Stimulated activated CD8-positive, alpha-beta memory T cell treated with anti-CD3 and anti-CD28 coated beads, Interleukin-4, amount 100 ng/mL, for 48 hours (primary cell): Measurements from ENCODE around the gene FRMD4B.

Experiments used
- DNase-seq: peaks from one replicate; pipeline ENCODE4 v3.0.0-alpha.2; 2020

FRMD4B gene

DNA sequence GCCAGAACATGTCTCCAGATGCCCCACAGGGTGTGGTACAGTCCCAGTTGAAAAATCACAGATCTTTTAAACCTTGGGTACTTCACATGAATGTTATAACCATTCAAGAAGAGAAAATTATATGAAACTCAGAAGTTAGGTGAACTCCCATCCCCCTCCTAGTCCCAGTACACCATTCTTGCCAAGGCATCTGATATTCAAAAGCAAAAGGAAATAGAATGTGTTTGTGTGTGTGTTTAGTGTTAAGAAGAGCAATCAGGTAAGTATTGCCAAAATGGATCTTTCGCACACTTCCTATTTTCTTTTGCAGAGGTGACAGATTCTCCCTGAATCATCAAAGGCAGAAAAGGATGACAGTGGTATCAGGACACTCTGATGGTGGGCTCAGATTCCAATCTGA lies 219.4 kb downstream of the FRMD4B start:
- DNase-seq, result no peak

DNA sequence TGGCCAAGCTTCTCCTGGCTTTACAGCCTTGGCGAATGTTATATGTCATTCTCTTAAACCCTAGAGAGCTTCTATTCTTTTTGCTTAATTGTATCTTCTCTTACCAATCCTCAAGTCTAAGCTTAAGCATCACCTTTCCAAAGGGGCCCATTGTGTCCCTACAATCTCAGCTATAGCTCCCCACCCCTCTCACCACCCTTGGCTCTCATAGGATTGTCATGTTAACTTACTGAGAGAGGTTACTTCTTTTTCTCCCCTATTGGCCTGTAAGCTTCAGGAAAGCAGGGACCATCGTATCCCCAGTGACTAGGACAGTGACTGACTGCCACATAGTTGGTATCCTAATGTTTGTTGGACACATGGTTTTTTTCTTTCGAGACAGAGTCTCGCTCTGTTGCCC lies 220.1 kb downstream of the FRMD4B start:
- DNase-seq, result no peak

DNA sequence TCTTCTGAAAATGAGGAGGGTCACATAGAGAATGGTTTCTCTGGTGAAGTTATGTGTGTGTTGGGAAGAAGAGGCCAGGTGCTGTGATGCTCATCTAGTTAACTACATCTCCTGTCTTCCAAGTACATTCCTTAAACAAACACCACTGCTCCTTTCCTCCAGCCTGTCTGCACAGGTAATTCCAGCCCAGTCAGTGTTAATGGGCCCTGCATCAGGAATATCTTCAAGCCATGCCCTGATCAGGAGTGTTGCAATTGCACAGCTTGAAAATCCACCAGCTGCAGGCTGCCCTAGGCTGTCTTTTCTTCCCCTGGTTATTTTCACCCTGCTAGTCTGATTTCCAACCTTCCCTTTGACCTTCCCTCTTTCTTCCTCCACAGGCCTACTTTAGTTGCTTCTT lies 221.6 kb downstream of the FRMD4B start:
- DNase-seq, result no peak

DNA sequence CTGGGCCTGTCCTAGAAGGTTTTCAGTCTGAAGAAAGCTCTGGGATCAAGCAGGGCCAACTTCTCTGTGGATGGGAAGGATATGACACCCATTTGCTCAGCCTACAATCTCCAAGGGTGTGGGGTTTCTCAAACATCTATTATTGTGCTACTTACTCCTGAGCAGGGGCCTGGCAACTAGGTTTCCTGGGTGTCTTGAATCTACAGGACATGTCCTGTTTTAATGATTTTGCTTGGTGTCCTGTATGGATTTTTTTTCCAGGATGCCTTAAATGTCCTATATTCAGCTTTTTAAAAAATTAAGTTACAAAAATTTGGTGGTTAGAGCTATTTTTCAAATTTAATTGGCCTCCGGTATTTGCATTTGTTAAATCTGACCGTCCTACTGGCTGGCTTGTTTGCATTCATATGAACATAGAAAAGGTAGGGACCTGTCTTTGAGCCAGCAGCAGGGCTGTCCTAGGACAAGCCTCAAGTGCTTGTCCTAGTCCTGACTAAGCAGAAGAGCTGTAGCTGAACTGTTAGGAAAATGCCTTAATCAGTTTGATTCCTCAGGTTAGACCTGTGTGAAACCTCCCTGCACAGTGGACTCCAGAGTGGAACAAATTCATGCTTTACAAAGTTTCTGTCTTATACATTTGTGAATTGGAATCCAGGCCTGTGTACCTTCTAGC lies 223.4 kb downstream of the FRMD4B start:
- no peak for DNase-seq

DNA sequence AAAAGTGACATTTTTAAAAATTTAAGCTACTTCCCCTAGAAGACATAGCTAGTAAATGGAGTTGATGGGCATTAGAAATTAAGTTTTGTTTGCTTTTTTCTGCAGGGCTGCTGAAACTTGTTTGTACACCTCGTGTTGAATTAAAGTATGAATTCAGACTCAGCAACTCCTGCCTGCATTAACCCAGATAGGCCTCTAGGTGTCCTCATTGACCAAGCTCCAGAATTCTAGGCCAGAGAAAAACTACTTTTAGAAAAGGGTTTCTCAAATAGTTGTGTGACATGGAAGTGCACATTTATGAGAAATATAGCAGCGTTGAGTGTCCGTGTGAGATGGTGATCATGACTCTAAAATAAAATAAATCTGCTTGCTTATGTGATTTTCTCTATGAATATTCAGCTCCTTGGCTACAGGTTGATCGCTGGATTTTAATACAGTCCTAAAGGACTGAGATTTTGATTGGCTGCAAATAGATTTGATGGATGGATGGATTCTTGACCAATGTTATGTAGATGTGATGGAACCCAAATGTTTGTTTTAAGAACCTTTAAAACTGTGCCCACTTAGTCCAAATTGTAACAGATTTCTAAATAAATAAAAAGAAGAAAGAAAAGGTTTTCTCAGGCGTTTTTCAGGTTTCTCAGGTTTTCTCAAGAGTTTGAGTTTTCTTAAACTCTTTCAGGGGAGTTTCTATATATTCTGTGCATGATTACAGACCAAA lies 224.1 kb downstream of the FRMD4B start:
- DNase-seq, result no peak

DNA sequence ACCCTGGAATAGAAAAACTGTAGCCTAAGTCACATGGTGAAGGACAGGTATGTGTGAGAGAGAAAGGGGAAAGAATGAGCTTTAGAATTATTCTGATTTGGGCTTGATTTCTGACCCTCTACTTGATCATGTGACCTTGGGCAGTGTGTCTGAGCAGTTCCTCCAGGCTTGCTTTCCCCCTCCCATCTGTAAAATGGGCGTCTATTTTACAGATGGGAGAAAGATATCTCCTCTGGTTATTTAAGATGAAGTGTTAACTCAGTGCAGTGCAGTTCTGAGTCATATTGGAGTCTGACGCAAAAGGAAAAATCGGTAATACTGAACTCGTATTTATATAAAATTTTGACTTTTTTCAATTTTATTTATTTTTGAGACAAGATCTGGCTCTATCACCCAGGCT lies 225.4 kb downstream of the FRMD4B start:
- no peak for DNase-seq

DNA sequence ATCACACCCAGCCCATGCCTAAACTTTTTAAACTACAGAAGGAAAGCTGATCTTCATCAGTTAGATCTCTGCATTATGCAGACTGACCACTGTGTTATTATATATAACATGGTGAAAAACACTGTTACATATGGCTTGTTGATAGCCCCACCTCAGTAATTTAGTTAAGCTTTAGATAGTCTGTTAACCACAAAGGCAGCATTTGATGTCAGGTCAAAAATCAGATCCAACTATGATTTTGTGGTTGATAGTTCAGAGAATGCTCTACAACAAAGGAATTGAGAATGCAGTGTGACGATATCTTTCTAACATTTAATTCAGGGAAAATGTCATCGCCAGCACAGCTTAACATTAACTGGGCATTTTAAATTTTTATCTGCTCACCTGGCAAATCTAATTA lies 225.8 kb downstream of the FRMD4B start:
- no peak for DNase-seq

DNA sequence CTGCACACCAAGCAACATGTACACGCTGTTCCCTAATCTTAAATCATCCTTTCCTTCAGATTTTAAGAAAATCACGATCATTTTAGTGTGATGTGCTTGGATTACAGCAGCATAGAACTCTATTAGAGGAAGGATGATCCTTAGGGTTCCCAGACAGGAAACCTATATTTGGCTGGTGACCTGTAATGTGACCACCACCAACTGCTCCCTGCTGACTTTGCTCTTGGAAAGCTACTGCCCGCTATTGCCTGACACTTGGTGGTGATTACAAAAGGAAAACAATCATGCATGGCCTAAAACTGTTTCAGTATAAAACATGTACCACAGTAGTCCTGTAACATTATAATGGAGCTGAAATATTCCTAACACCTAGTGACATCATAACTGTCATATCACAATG lies 236.3 kb downstream of the FRMD4B start:
- no peak for DNase-seq

DNA sequence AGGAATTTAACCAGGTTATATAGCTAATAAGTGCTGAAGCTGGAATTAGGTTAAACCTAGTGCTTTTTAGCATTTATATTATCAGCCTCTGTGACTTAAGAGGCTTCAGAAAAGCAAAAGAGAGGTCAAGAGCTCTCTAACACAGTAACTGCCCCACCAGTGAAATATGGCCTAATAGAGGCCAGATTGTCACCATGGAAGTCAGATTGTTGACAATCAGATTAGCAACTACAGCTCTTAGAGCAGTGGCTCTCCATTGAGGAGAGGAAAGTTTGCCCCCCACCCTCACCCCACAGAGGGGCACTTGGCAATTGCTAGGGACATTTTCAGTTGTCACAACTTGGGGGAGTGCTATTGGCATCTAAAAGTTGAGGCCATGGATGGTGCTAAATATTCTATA lies 240.2 kb downstream of the FRMD4B start:
- no peak for DNase-seq

DNA sequence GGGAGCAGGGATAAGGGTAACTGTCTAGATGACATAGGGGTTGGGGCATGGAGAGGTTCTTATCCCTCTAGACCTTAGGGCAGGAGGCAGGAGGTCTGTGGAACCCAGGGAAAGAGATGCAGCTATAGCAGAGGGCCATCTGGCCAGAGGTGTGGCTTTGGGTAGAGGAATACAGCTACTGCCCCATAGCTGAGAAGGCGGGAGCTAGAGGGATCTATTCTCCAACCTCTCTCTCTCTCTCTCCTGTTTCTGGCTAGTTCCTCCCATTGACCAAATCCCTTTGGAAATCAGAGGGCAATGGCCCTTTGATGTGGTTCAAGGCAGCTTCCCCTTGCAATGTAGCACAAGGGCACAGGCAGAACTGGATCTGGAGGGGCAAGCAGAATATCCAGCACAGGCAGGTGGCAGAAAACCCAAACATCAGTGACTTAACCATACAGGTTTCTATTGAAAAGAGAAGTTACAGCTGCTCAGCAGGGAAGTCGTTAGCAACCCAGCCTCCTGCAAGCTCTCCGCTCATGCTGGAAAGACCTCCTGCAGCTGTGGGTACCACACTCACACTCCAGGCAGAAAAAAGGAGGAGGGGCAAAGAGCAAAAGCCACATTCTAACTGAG lies 241.2 kb downstream of the FRMD4B start:
- DNase-seq, result no peak

DNA sequence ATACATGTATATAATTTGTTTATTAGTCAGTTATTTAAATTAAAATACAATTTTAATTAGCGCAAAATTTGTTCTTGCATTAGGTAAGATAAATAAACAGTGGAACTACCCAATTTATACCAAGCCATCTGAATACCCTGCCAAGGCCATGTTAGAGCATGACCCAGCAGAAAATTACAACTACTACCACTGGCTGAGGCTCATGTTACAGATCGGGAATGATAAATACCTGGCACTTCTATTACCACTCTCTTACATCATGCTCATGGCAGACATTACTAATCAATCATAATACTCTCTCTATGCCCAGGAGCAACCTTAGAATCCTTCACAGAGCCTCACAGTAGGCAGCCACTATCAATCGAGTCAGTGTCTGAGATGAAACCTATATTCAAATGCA lies 242.3 kb downstream of the FRMD4B start:
- DNase-seq, result no peak

DNA sequence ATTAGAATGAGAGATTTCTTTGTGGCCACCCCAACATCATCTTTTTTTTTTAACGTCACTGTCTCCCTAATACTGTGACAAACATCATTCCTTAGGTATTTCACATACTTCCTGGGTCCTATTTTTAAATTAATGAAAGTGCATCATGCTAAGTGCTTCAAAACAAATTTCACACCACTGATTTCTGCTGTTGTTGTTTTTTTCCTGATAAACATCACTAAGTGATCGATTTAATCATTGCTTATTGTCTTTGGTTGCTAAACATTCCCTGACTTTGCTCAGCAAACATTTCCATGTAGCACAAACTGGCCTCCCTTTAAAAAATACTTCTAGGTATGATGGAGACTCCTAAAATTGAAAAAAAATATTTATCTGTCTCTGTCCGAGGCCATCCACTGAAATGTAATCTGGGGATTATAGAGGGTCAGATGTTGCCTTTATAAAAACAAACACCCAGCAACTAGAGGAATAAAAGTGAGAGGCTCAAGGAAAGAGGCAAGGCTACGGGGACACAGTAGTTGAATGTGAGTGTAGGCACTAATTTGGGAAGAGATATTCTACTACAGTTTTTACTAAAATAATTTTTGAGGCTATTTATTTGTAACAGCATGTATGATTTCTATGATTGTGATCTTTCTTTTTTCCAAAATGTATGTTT lies 243.0 kb downstream of the FRMD4B start:
- no peak for DNase-seq

DNA sequence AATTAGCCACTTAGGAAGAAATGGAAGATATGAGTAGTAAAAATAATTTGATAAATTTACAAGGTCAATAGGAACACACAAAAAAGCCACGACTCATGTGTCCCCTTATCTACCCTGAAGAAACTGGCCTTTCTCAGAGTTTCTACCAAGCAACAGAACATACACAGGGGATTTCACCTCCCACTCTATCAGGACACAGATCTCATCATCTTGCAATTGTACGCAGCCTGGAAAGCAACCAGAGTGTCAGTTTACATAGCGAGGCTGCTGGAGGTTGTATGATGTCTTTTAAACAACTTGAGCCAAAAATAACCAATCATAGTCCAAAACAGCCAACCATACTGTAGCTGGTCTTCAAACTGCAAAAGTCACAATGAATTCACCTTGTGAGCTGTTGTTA lies 243.8 kb downstream of the FRMD4B start:
- DNase-seq, result no peak

DNA sequence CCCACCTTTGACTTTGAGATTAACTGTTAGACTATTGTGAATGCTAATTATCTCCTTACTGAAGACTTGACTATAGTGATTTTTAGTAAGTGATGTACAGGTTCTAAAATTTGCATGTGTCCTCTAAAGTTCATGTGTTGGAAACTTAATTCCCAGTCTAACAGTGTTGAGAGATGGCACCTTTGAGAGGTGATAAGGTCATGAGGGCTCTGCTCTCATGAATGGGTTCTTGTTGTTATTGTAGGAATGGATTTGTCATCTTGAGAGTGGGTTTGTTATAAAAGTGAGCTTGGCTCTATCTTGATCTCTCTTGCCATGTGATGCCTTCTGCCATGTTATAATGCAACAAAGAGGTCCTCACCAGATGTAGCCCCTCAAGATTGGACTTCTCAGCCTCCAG lies 244.6 kb downstream of the FRMD4B start:
- DNase-seq, result no peak

DNA sequence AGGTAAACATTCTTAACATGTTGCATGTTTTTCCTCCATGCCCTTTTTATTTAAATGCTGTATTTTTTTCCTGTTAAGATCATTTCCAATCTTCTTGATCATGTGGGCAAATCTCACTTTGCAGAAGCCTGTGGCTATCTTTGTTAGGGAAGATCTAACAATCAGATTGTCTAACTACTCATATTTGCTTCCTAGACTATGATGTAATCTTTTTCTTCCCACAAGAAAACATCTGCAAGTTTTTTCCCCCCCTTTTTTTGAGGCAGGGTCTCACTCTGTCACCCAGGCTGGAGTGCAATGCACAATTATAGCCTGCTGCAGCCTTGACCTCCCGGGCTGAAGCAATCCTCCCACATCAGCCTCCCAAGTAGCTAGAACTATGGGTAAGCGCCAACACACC lies 248.5 kb downstream of the FRMD4B start:
- no peak for DNase-seq

DNA sequence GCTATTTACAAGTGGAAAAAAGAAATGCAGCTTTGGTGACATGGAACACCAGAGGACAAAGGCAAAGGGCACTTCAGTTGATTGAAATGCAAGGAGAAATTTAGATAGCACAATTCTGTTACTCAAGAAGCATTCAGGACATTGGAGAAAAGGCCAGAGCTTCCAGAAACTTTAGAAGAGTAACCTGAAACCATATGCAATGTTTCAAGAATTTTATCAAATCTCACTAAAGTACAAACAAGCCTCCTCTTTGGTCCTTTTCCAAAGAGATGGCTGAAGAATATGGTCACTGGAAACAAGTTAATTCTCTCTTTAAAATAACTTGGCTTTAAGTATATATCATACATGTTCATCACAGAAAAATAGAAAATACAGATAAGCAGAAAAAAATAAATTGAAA lies 248.9 kb downstream of the FRMD4B start:
- no peak for DNase-seq

DNA sequence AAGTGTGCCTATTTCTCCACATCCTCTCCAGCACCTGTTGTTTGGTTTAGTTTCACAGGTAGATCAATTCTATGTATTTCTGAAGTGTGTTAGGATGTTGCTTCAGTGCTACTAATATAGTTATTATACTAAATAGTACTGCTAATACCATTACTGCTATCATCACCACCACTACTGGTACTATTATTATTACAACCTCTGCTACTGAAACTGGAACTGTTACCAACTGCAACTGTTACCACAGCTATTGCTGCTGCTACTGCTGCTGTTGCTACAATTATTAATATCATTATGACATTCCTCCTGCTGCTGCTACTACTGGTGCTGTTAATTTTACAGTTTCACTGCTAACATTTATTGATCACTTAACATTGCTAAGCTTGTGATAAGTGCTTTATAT lies 255.2 kb downstream of the FRMD4B start:
- no peak for DNase-seq

DNA sequence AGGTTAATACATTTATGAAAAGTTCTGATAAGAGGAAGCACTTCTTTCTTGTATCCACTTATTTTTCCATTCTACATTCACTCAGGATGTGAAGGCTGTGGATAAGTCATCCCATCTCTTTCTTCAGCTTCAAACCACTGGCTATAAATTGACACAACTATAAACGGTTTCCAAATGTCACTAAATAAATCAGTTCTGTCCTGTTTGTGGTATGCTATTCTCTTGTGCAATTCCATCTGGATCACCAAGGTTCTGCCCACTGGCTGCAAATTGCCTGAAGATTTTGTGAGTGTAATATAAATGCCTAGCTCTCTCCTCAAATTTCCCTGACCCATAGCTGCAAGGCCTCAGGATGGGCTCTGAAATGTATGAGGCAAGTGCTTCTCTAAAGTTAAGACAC lies 256.4 kb downstream of the FRMD4B start:
- no peak for DNase-seq

DNA sequence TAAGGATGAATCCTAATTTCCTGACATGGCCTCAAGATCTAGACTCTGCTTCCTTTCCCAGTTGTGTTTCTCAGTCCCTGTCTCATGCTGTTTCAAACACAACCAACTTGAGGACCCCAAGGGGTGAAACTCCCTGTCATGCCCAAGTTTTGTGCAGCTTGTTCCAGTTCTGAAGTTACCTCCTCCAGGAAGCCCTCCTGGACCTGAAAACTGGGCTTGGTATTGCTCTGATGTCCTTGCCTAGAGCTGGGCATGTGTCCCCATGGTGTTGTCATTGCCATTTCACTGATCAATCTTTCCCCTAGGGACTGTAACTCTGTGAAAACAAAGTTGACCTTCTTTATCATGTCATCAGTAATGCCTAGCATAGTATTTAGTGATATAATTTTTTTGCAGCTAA lies 257.4 kb downstream of the FRMD4B start:
- no peak for DNase-seq

DNA sequence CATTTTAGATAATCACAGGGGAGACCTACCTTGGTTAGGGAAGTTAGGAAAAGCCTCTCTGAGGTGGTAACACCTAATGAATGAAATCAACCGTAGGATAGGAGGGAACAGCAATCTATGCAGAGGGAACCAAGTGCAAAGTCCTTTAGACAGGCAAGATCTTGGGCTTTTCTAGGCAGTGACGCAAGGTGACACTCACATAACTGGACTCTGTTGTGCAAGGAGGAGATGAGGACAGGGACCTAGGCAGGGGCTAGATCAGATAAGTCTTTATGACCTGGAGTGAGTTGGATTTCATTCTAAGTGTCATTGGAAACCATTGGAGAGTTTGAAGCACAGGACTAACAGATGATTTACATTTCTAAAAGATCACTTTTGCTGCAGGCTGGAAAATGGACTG lies 258.9 kb downstream of the FRMD4B start:
- DNase-seq, result no peak

DNA sequence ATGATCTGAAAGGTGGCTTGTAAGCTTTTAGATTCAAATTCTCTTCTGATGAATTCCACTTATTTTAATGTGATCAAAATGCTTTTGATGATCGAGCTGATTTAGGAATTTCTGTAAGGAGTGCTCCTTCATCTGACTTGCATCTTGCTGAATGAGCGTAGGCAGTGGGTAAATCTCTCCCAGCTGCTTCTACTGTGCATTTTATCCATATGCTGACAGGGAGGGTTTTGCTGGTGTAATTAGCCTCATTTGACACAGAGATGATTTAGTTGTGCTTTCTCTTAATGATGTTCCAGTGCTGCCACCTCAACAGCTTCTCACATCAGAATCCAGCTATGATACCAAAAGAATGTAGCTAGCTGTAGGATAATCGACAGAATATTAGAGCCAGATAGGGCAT lies 259.7 kb downstream of the FRMD4B start:
- no peak for DNase-seq

DNA sequence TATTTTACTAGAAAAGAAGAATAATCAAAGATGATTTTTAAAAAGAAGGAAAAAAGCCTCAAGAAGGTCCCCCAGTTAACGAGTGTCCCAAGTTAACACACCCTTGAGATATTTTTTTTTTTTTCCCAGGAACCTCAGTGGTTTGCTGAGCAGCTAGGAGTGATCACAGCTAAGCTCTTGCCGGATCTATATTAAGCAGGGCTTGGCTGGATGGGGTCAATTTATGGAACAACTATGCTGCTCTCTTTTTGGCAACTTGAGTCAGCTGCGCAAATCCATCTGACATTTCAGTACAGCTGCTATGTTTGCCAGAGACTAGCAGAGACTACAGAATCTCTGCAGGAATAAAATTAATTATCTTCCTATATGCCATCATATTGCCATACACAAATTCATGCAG lies 263.5 kb downstream of the FRMD4B start, which contains the start of gene LMOD3:
Gene LMOD3, minus strand, starts transcription at position 193 of the 400 bp plus-strand sequence. CDS start 209 bp downstream, outside the sequence.
- DNase-seq, result no peak

DNA sequence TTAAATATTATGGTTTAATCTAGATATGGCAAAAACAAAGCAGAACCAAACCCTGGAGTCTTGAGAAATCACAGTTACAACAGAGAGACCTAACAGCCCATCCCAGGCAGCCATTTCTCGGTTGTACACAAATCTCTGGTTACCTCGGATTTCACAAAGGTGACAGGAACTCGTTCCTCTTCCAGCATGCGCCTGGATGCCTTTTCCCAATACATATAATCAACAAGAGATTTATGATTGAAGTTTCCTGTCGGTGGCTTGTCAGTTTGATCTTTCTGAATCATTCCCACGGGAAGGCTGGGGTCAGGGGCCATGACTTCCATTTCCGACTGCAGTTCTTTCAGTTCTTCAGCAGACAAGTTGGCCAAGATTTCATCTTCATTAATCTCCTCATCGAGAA lies 263.9 kb downstream of the FRMD4B start:
- DNase-seq, result no peak

DNA sequence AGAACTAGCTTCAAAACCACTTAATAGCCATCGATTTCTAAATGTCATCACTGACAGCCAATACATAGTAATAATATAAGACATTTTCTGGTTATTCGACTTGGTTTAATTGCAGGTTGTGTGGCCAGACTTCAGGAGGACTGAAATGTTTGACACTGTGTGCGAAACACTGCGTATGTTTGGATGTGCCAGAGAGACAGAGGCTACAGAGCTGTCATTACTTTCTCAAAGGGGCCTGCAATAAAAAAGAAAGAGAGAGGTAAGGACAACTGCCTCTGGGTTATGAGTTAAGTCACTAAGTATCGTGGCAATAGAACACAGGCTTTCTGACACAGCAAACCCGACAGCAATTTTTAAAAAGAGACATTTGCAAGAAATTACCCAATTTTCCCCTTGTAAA lies 264.4 kb downstream of the FRMD4B start:
- DNase-seq, result no peak
